OCI-LY7 (cell line): ENCODE measurements around the gene FAM98A. TPM values are rescaled to one million over a fixed set of nuclear protein-coding genes. Genes with fewer than 3 reads are reported as not detected.

Experiments used
- BruUV-seq: library from RNA; stranded (reverse); fragments of 400-500 nt; replicated peaks from 2 replicates; lab custom pipeline; 2021; lab: Mats Ljungman, UMichigan
- CTCF ChIA-PET: fragments of 300-600 bp; sonication (Branson Sonifier 250); formaldehyde crosslinking; loops from one replicate; lab custom pipeline; 2022; ENCODE audit warnings: antibody characterized with exemption; ENCODE audit not compliant: unreplicated experiment; lab: Charles Lee
- POLR2A ChIA-PET: fragments of 300-600 bp; sonication (Branson Sonifier 250); formaldehyde crosslinking; loops from one replicate; lab custom pipeline; 2022; ENCODE audit warnings: antibody characterized with exemption; lab: Charles Lee
- DNase-seq: peaks from one replicate; pipeline ENCODE4 v3.0.0-alpha.2; 2015; ENCODE audit warnings: low spot score
- H2AFZ ChIP-seq: fragments of 200-600 bp; sonication (generic), shearing (Covaris generic); 2 replicates; pipeline ENCODE4 v1.6.1; 2014; ENCODE audit warnings: mild to moderate bottlenecking, antibody characterized with exemption, low read length, moderate library complexity
- H3K27ac ChIP-seq: fragments of 200-600 bp; sonication (generic); 2 replicates; pipeline ENCODE4 v1.5.1; 2014; ENCODE audit warnings: mixed run types, low read depth, mild to moderate bottlenecking, moderate library complexity, low read length, inconsistent platforms; ENCODE audit not compliant: poor library complexity, severe bottlenecking
- H3K36me3 ChIP-seq: fragments of 200-600 bp; sonication (generic); 2 replicates; pipeline ENCODE4 v1.6.1; 2014; ENCODE audit warnings: mild to moderate bottlenecking, antibody characterized with exemption, low read length, moderate library complexity, mixed read lengths; ENCODE audit not compliant: insufficient read depth
- H3K4me1 ChIP-seq: fragments of 200-600 bp; sonication (generic); 2 replicates; pipeline ENCODE4 v1.5.1; 2014; ENCODE audit warnings: mild to moderate bottlenecking, low read length; ENCODE audit not compliant: insufficient read depth, poor library complexity, severe bottlenecking
- H3K4me2 ChIP-seq: fragments of 200-600 bp; sonication (generic); 2 replicates; pipeline ENCODE4 v1.6.1; 2014; ENCODE audit warnings: mild to moderate bottlenecking, low read length
- H3K4me3 ChIP-seq: fragments of 200-600 bp; sonication (generic); 2 replicates; pipeline ENCODE4 v1.5.1; 2014; ENCODE audit warnings: mild to moderate bottlenecking, low read depth, low read length; ENCODE audit not compliant: poor library complexity, severe bottlenecking
- H3K79me2 ChIP-seq: fragments of 200-600 bp; sonication (generic); 2 replicates; pipeline ENCODE4 v1.6.1; 2016; ENCODE audit warnings: low read depth, mild to moderate bottlenecking, low read length, moderate library complexity, mixed read lengths; ENCODE audit not compliant: insufficient read depth
- H3K9me2 ChIP-seq: fragments of 200-600 bp; sonication (generic); 2 replicates; pipeline ENCODE4 v1.6.1; 2016; ENCODE audit warnings: mild to moderate bottlenecking, low read length, mixed read lengths; ENCODE audit not compliant: insufficient read depth
- H3K9me3 ChIP-seq: fragments of 200-600 bp; sonication (generic); 2 replicates; pipeline ENCODE4 v1.6.1; 2014; ENCODE audit warnings: mild to moderate bottlenecking, mixed run types, low read length, mixed read lengths
- H4K20me1 ChIP-seq: fragments of 200-600 bp; sonication (generic); 2 replicates; pipeline ENCODE4 v1.6.1; 2014; ENCODE audit warnings: mild to moderate bottlenecking, antibody characterized with exemption, low read length, moderate library complexity, mixed read lengths; ENCODE audit not compliant: insufficient read depth
- CTCF ChIP-seq: fragments of 200-600 bp; sonication (generic); conservative IDR thresholded peaks from 2 replicates; pipeline ENCODE4 v1.5.1; 2014; ENCODE audit warnings: mild to moderate bottlenecking, antibody characterized with exemption, low read length, moderate library complexity, mixed read lengths
- EZH2phosphoT487 ChIP-seq: fragments of 200-600 bp; sonication (generic); IDR thresholded peaks from 2 replicates; pipeline ENCODE4 v1.6.1; 2018; ENCODE audit warnings: low read depth, borderline replicate concordance, mild to moderate bottlenecking, mixed run types, antibody characterized with exemption, low read length, moderate library complexity, mixed read lengths
- intact Hi-C: fragments of 100-400 bp; cut with micrococcal nuclease; formaldehyde crosslinking; loops from one replicate; pipeline ENCODE4 v1.10.0; 2022; ENCODE audit not compliant: unreplicated experiment
- total RNA-seq, 2 experiments: library from RNA; depleted of rRNA in 1 of 2; stranded (reverse); fragments of >200 nt in 1 of 2; shearing (Covaris generic) in 1 of 2; gene quantifications; 2 replicates each; pipeline ENCODE4 v1.2.3, GENCODE V29; 2014 to 2022

FAM98A gene
- total RNA-seq, 2 experiments from 2014 or later, result 35.7 to 55.6 TPM

- H3K36me3 ChIP-seq, result peaks cover 97% of the 10 kb centered on the region
- peaks cover 3% of the 10 kb centered on the region for H3K4me1 ChIP-seq
- no peak for DNase-seq
- no peak overlapping the region for H3K27ac ChIP-seq
- intact Hi-C loops, result loop anchor here (10.0 kb wide), 1 partner anchor 172 kb away; no protein-coding TSS in a partner anchor
- H2AFZ ChIP-seq, result no peak overlapping the region
- H3K9me2 ChIP-seq, result no peaks in the 10 kb centered on the region
- H3K79me2 ChIP-seq, result no peaks in the 10 kb centered on the region
- H4K20me1 ChIP-seq, result no peaks in the 10 kb centered on the region; the same call in 1 of the 2 replicates
- no peak for TF ChIP-seq CTCF
- TF ChIP-seq EZH2phosphoT487, result no peak
- no peak overlapping the region for H3K4me2 ChIP-seq
- ChIA-PET CTCF (no interaction called here), POLR2A (no interaction called here)
- H3K9me3 ChIP-seq, result no peaks in the 10 kb centered on the region
- BruUV-seq, result no TSS peak
- no peak overlapping the region for H3K4me3 ChIP-seq
Measured at GRCh38 chr2:33586766-33587165, 12.3 kb downstream of the FAM98A start.

GRCh38 chr2:33583194-33583938 lies 15.7 kb downstream of the FAM98A start:
- Histone ChIP-seq H3K9me3 (no peaks in the 10 kb centered on the region), H4K20me1 (no peaks in the 10 kb centered on the region; the same call in 1 of the 2 replicates), H3K27ac (no peak overlapping the region), H3K4me1 (peaks cover 3% of the 10 kb centered on the region), H3K36me3 (peaks cover 63% of the 10 kb centered on the region), H3K4me3 (no peak overlapping the region), H2AFZ (no peak overlapping the region), H3K79me2 (no peaks in the 10 kb centered on the region), H3K4me2 (no peak overlapping the region), H3K9me2 (no peaks in the 10 kb centered on the region)
- intact Hi-C loops, result loop anchor here (1.0 to 10.0 kb wide), 3 partner anchors 107 to 811 kb away; partner anchors contain the start of gene RASGRP3
- DNase-seq, result peak; percentile 53
- peak; percentile 99 for TF ChIP-seq CTCF
- TF ChIP-seq EZH2phosphoT487, result no peak
- no TSS peak for BruUV-seq
- ChIA-PET POLR2A (interaction anchor here (0.7 to 1.4 kb wide), 6 partner anchors 9 to 103 kb away, joined by 3 to 7 read pairs (median 3); partner anchors contain the start of gene FAM98A), CTCF (interaction anchor here (0.9 kb wide), 1 partner anchor 107 kb away, joined by 3 read pairs; the partner anchor contains the start of gene RASGRP3)

GRCh38 chr2:33581872-33582271 lies 17.2 kb downstream of the FAM98A start:
- no peak overlapping the region for H2AFZ ChIP-seq
- no peak overlapping the region for H3K27ac ChIP-seq
- BruUV-seq, result no TSS peak
- CTCF ChIA-PET, result no interaction called here
- H3K9me2 ChIP-seq, result no peaks in the 10 kb centered on the region
- H3K79me2 ChIP-seq, result no peaks in the 10 kb centered on the region
- H3K36me3 ChIP-seq, result peaks cover 48% of the 10 kb centered on the region
- DNase-seq, result no peak
- intact Hi-C loops, result loop anchor here (5.0 to 10.0 kb wide), 2 partner anchors 167 to 810 kb away; no protein-coding TSS in a partner anchor
- H4K20me1 ChIP-seq, result no peaks in the 10 kb centered on the region; the same call in 1 of the 2 replicates
- no peak overlapping the region for H3K4me3 ChIP-seq
- no peak overlapping the region for H3K4me2 ChIP-seq
- no peak for TF ChIP-seq CTCF
- H3K9me3 ChIP-seq, result no peaks in the 10 kb centered on the region
- POLR2A ChIA-PET, result interaction anchor here (1.2 to 1.3 kb wide), 2 partner anchors 12 to 106 kb away, joined by 3 read pairs; no protein-coding TSS in a partner anchor
- H3K4me1 ChIP-seq, result peaks cover 3% of the 10 kb centered on the region
